Sigmoid colon (tissue), 4 donors: ENCODE measurements around the gene DRAM1.

Experiments
- CTCF ChIP-seq, 4 experiments: fragments of 450-650 bp in 3 of 4; fragments of 200-600 bp in 1 of 4; IDR thresholded peaks; one replicate each; pipeline ENCODE4 v1.5.1; 2016 to 2019; ENCODE audit warnings: antibody characterized with exemption in 4 of 4, mild to moderate bottlenecking in 3 of 4, moderate library complexity in 2 of 4
- EP300 ChIP-seq, 4 donors: sonication (generic); formaldehyde crosslinking; IDR thresholded peaks; one replicate each; pipeline ENCODE4 v1.6.1; 2017; ENCODE audit warnings: antibody characterized with exemption in 4 of 4
- POLR2A ChIP-seq, 2 donors: fragments of 450-650 bp; IDR thresholded peaks; one replicate each; pipeline ENCODE4 v1.6.1; 2016; ENCODE audit warnings: antibody characterized with exemption in 2 of 2, mild to moderate bottlenecking in 2 of 2, moderate library complexity in 2 of 2

GRCh38 chr12:101941306-101942249 lies 64.2 kb downstream of the DRAM1 start:
- TF ChIP-seq CTCF (IDR thresholded peaks at IDR 0.05) (no peak), EP300 (IDR thresholded peaks at IDR 0.05) (no peak), POLR2A (IDR thresholded peaks at IDR 0.05) (no peak)
